Measurements from ENCODE around the gene STAG1.

STAG1 gene

GRCh38 chr3:136300444-136300843, 451.7 kb downstream of the STAG1 start:
- no peak for DNase-seq

- DNase-seq, result no peak
Measured at GRCh38 chr3:136297826-136298225, 454.4 kb downstream of the STAG1 start.

GRCh38 chr3:136296960-136297359, 455.2 kb downstream of the STAG1 start:
- DNase-seq, result no peak

GRCh38 chr3:136294176-136294575, 458.0 kb downstream of the STAG1 start:
- DNase-seq, result no peak

GRCh38 chr3:136293279-136293678, 458.9 kb downstream of the STAG1 start:
- DNase-seq, result no peak

- no peak for DNase-seq
Measured at GRCh38 chr3:136292500-136292899, 459.7 kb downstream of the STAG1 start.

GRCh38 chr3:136291302-136291701, 460.9 kb downstream of the STAG1 start:
- DNase-seq, result no peak

All from CD4-positive, alpha-beta T cell treated with Interleukin-21 for 1 hour (primary cell).